ENCODE data around the gene CIZ1. TPM values are rescaled to one million over a fixed set of nuclear protein-coding genes. Genes with fewer than 3 reads are reported as not detected.
A peak's percentile ranks its signal among the peaks of the same experiment; 100 is the strongest.

The CIZ1 gene
- total and polyA plus RNA-seq, 9 of the 15 experiments (the other 6 are each of a cell fraction or from before 2014, with no cell fraction given), result 6.6 to 329 (median 87.8) TPM

DNA sequence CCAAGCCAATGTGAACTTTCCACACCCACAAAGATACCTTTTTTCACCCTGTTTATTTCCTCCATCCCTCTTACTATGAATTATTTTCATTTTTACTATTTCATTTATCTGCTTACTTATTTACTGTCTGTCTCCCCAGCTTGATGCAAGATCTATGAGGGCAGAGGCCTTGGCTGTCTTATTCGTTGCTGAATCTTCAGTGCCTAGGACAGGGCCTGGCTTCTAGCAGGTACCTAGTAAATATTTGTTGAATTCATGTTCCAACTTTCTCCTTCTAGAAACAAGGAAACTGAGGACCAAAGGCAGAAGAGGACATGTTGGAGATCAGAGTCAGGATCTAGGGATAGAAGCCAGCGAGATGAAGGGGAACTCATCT is 11.3 kb upstream of the CIZ1 start (continued):
- no peak for TF ChIP-seq AFF4 (CRISPR knock-in tag; IDR thresholded peaks at IDR 0.05)
- TF ChIP-seq, protein P1, sequence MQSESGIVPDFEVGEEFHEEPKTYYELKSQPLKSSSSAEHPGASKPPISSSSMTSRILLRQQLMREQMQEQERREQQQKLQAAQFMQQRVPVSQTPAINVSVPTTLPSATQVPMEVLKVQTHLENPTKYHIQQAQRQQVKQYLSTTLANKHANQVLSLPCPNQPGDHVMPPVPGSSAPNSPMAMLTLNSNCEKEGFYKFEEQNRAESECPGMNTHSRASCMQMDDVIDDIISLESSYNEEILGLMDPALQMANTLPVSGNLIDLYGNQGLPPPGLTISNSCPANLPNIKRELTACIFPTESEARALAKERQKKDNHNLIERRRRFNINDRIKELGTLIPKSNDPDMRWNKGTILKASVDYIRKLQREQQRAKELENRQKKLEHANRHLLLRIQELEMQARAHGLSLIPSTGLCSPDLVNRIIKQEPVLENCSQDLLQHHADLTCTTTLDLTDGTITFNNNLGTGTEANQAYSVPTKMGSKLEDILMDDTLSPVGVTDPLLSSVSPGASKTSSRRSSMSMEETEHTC (IDR thresholded peaks at IDR 0.05), result no peak
- TF ChIP-seq PTBP1 (IDR thresholded peaks at IDR 0.05; ENCODE audit: low read depth, low read length), result no peak
- 0 out of 2 replicates have a peak, but pooled peaks have one; percentile 15 for TF ChIP-seq EP300 (IDR thresholded peaks at IDR 0.05; ENCODE audit: low read length)
- TF ChIP-seq SRF (CRISPR knock-in tag; IDR thresholded peaks at IDR 0.05), result no peak
- TF ChIP-seq, protein P2, sequence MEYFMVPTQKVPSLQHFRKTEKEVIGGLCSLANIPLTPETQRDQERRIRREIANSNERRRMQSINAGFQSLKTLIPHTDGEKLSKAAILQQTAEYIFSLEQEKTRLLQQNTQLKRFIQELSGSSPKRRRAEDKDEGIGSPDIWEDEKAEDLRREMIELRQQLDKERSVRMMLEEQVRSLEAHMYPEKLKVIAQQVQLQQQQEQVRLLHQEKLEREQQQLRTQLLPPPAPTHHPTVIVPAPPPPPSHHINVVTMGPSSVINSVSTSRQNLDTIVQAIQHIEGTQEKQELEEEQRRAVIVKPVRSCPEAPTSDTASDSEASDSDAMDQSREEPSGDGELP (CRISPR knock-in tag; IDR thresholded peaks at IDR 0.05; ENCODE audit: borderline replicate concordance), result no peak
- no peak for TF ChIP-seq MTA1 (IDR thresholded peaks at IDR 0.05; ENCODE audit: borderline replicate concordance)
- TF ChIP-seq, protein P3, sequence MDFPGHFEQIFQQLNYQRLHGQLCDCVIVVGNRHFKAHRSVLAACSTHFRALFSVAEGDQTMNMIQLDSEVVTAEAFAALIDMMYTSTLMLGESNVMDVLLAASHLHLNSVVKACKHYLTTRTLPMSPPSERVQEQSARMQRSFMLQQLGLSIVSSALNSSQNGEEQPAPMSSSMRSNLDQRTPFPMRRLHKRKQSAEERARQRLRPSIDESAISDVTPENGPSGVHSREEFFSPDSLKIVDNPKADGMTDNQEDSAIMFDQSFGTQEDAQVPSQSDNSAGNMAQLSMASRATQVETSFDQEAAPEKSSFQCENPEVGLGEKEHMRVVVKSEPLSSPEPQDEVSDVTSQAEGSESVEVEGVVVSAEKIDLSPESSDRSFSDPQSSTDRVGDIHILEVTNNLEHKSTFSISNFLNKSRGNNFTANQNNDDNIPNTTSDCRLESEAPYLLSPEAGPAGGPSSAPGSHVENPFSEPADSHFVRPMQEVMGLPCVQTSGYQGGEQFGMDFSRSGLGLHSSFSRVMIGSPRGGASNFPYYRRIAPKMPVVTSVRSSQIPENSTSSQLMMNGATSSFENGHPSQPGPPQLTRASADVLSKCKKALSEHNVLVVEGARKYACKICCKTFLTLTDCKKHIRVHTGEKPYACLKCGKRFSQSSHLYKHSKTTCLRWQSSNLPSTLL (IDR thresholded peaks at IDR 0.05), result no peak
- 0 out of 4 replicates have a peak, but pooled peaks of 1 of the 2 experiments have one; percentile 24 for TF ChIP-seq TBL1XR1 (IDR thresholded peaks at IDR 0.05; ENCODE audit: low read length in 2 of 2)
- no peak for TF ChIP-seq PCBP2 (IDR thresholded peaks at IDR 0.05; ENCODE audit: low read depth, low read length, poor library complexity, severe bottlenecking)
- 0 out of 2 replicates have a peak, but pooled peaks have one; percentile 15 for TF ChIP-seq TARDBP (IDR thresholded peaks at IDR 0.05)
- 0 out of 2 replicates have a peak, but pooled peaks have one; percentile 10 for TF ChIP-seq PHB2 (IDR thresholded peaks at IDR 0.05; ENCODE audit: low read depth)
- no peak for TF ChIP-seq PTRF (tag; IDR thresholded peaks at IDR 0.05)
- TF ChIP-seq, protein P4, sequence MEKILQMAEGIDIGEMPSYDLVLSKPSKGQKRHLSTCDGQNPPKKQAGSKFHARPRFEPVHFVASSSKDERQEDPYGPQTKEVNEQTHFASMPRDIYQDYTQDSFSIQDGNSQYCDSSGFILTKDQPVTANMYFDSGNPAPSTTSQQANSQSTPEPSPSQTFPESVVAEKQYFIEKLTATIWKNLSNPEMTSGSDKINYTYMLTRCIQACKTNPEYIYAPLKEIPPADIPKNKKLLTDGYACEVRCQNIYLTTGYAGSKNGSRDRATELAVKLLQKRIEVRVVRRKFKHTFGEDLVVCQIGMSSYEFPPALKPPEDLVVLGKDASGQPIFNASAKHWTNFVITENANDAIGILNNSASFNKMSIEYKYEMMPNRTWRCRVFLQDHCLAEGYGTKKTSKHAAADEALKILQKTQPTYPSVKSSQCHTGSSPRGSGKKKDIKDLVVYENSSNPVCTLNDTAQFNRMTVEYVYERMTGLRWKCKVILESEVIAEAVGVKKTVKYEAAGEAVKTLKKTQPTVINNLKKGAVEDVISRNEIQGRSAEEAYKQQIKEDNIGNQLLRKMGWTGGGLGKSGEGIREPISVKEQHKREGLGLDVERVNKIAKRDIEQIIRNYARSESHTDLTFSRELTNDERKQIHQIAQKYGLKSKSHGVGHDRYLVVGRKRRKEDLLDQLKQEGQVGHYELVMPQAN (IDR thresholded peaks at IDR 0.05; ENCODE audit: borderline replicate concordance), result 0 out of 2 replicates have a peak, but pooled peaks have one; percentile 25

All from K562 (cell line).